Measurements from ENCODE around the gene PREX1.

GRCh38 chr20:48684501-48685041 is 143.2 kb downstream of the PREX1 start:
- TF ChIP-seq CTCF (IDR thresholded peaks at IDR 0.05): no peak
- no peak for TF ChIP-seq POLR2A (IDR thresholded peaks at IDR 0.05)
- TF ChIP-seq EP300 (IDR thresholded peaks at IDR 0.05): no peak
- no peak for TF ChIP-seq POLR2AphosphoS5 (IDR thresholded peaks at IDR 0.05)
